ENCODE measurements around the gene MS4A12.
"Not testable (repeated sequence)": the region's sequence is repeated elsewhere in the genome, so short reads cannot be mapped to it uniquely, and the experiment has no call there.

- not testable (repeated sequence) for TF ChIP-seq CTCF, POLR2A, EP300, POLR2AphosphoS5 (IDR thresholded peaks at IDR 0.05)
These were observed 17.6 kb downstream of the MS4A12 start for GRCh38 chr11:60510209-60510608.
